GM19193 (cell line): ENCODE measurements around the gene CLK4.

Experiments
- POLR2A ChIP-seq: IDR thresholded peaks from 4 replicates; pipeline ENCODE4 v1.6.1; 2011; ENCODE audit not compliant: insufficient read depth, insufficient read length; ENCODE audit errors: extremely low read depth

Gene CLK4

DNA sequence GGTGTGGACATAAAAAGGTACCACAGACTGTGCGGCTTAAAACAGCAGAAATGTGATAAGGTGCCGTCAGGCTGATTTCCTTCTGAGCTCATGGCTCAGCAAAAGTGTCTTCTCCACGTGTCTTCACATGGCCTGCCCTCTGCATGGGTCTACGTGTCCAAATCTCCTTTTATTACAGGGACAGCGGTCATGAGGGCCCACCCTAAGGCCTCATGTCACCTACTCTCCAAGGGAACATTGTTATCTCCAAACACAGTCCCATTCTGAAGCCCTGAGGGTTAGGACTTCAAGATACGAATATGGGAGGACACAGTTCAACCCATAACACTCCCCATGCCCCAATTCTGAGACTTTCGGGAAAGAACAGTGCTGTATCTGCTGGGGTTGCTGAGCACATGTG lies 71.8 kb downstream of the CLK4 start:
- no peak for TF ChIP-seq POLR2A

DNA sequence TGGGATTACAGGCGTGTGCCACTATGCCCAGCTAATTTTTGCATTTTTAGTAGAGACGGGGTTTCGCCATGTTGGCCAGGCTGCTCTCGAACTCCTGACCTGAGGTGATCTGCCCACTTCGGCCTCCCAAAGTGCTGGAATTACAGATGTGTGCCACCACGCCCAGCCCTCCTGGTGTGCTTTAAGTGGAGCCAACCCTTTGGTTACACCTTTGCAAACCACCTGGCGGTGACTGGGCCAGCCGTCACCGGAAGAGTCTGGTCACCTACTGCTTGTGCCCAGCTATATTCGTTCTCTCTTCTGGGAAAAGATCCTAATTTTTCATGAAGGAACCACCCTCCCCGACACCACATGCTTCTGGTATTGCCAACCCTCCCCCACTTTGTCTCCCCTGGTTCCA lies 72.5 kb downstream of the CLK4 start:
- no peak for TF ChIP-seq POLR2A

DNA sequence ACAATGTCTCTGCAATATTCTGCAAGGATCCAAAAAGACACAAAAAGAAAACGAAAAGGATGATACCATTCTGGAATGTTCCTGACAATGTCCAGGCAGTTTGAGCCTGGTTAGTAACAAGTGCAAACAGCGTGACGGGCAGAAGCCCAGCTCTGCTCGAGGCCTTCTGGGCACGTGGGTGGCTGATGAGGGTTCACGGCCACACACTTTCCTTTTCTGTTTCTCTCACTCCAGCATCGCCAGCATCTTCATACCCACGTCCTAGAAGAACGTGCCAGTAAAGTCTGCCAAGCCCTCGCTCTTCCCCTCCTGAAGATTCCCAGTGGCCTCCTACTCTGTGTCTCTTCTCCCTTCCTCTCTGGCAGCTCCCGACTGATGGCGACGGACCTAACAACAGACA lies 73.3 kb downstream of the CLK4 start:
- no peak for TF ChIP-seq POLR2A
